Stimulated activated CD8-positive, alpha-beta memory T cell treated with anti-CD3 and anti-CD28 coated beads, Interleukin-7, amount 100 ng/mL, for 4 hours (primary cell): ENCODE results near the gene GPRASP3.
A peak's percentile ranks its signal among the peaks of the same experiment; 100 is the strongest.

ENCODE experiments used
- DNase-seq, 2 donors: peaks; one replicate each; pipeline ENCODE4 v3.0.0-alpha.2; 2020; ENCODE audit warnings: low read depth in 2 of 2

GPRASP3 gene

GRCh38 chrX:102745857-102746584, 25.5 kb downstream of the GPRASP3 start:
- DNase-seq: peak in 1 of 2 donors; percentile 14

GRCh38 chrX:102765217-102765616, 44.7 kb downstream of the GPRASP3 start:
- no peak for DNase-seq

GRCh38 chrX:102765809-102766208, 45.3 kb downstream of the GPRASP3 start:
- no peak for DNase-seq

GRCh38 chrX:102767287-102767686, 46.7 kb downstream of the GPRASP3 start:
- DNase-seq: no peak

DNA sequence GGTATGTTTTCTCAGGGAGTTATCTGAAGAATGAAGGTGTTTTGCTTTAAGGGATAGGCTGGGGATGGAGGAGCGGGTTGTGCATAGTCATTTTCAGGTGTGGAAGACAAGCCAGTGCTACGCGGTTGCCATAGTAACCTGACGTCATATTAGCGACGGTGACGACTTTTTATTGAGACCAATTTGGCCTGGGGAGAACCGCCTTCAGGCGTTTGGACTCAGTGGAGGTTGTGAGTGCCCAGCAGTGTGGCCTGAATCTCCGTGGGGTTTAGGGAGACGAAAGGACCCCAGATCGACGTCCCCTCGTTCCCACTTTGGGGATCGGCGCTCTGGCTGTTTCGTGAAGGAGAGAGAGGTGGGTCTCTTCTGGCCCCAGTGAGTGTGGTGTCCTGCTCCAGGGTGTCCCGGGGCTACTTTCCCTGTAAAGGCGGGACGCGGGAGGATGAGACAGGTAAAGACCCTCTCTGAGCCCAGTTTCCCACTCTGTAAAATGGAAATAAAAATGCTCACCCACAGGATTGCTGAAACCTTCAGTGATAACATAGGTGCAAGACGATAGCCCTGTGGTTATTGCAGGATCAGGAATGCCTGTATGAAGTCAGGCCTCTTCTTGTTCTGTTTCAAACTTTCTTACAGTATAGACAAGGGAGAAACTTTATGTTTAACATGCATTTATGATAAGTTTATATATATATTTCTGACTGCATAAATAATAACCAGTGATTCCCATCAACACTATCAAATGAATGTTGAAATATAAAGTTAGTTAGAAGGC, 48.6 kb downstream of the GPRASP3 start:
- peak; percentile 61 to 75 for DNase-seq
